ENCODE measurements around the gene FAM20C.
"Not testable (repeated sequence)": the region's sequence is repeated elsewhere in the genome, so short reads cannot be mapped to it uniquely, and the experiment has no call there.

Gene FAM20C

DNA sequence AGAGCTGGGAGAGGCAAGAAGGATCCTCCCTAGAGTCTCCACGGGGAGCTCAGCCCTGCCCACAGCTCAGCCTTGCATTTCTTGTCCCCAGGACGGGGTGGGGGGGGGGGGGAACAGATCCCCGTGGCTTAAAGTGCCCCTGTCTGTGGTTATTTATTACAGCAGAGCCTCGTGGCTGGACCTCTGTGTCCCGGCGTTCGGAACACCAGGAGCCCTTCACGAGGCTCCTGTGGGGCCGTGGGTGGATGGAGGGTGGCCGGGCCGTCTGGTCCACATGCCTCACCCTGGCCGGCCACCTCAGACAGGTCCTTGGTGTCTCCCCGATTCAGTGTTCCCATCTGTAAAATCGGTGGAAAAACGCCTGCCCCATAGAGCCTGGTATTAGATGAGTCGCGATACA lies 37.9 kb downstream of the FAM20C start:
- no peak for DNase-seq

DNA sequence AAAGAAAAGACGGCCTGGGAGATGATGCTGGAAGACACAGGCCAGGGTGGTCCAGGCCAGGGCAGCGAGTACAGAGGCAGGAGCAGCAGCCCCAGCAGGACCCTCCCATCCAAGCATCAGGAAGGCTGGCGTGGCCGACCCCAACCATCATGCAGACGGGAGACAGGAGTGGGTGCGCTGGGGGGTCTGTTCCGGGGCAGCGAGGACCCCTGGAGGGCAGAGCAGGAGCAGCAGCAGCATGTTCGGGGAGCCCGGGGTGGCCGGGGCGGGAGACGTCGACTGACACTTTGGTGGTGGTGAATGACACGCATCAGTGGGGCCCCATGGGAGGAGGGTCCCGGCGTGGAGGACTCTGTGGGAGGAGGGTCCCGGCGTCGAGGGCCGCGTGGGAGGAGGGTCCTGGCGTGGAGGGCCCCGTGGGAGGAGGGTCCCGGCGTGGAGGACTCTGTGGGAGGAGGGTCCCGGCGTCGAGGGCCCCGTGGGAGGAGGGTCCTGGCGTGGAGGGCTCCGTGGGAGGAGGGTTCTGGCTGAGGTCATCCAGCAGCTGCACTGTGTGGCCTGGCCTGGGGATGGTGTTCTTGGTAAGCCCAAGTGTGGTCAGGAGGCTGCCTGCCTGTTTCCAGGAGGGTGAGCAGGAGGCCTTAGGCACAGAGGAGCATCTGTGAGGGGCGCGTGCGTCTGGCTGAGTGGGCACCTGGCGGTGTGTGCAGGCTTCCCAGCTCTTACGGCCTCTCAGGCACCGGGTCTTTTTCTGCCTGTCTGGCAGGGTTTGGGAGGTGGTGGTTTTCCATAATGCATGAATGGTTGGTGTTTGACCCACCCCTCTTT lies 38.9 kb downstream of the FAM20C start:
- DNase-seq, result no peak

DNA sequence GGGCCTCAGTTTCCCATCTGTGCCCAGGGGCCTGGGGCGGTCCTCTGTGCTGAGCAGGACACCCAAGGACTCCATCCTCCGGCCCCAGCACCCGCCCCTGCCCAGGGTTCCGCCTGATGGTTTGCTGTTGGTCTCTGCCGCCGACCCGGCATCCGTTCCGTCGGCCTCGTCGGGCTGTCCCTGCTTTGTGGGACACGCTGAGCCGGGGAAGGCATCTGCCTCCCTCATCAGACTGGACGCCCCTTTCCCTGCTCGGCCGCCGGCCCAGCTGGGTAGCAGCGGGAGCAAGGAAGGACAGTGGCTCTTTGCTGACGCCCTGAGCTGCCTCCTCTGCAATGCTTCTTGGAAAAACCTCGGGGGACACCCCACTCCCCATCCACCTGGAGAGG lies 39.5 kb downstream of the FAM20C start:
- DNase-seq, result no peak

DNA sequence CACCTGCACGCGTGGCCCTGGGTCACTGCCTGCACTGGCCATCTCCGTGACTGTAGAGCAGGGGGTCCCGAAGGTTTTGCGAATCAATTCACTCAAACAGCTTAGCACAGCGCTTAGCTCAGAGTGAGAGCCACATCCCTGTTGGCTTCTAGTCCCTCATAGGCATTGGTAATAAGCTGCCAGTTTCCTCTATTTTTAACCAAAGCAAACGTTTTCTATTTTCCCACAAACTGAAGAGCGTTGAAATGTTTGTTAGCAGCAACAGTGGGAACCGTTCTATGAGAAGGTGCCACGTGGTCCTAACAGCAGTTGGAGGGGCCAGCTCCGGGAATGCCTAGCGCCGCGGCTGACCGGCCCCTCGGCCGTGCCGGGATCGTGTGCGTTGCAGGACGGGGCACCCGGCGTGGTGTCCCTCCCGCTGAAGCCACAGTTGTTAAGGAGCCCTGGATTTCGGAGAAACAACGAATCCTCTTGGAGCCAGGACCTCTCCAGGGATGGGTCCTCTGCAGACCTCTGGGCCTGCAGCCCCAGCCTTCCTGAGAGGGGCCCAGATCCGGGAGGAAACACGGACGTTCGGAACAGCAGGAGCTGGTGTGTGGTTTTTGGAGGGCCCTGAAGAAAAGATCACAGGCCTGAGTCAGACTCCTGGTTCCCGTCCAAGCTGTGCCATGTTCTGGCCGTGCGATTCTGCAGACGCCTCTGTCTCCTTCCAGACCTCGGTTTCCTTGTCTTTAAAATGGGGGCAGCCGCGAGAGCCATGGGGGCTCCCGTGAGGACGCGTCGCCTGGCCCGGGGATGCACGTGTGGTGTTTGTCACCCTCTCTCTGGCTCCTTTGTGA lies 40.3 kb downstream of the FAM20C start:
- DNase-seq, result no peak

DNA sequence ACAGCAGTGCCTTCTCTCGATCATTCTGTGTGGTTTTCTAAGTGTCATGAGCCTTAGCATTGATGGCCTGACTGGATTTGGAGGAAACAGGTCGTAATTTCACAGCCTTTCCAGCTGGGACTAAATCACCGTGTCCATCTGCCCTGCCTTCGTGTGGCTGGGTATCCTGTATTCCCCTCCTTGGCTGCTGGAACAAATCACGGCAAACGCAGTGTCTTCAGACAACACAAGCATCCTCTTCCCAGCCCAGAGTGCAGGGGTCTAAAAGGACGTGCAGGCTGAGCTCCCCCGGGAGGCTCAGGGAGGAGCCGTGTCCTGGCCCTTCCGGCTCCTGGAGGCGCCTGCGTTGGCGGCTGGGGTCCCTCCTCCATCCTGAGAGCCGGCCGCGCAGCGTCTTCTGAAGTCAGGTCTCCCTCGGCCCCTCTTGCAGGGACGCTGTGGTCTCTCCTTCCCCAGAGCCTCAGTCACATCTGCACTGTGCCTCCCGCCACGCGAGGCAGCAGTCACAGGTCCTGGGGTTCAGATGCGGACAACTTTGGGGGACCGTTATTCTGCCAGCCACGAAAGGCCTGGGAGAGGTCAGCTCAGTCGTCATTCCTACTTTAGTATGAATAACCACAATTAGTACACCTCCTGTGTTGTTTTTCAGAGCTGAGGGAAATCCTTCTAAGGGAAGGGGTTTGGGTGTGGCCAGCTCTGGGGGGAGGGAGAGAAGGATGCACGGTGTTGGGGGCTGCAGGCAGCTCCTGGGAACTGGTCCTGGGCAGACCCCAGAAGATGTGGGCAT lies 41.1 kb downstream of the FAM20C start:
- DNase-seq, result no peak

DNA sequence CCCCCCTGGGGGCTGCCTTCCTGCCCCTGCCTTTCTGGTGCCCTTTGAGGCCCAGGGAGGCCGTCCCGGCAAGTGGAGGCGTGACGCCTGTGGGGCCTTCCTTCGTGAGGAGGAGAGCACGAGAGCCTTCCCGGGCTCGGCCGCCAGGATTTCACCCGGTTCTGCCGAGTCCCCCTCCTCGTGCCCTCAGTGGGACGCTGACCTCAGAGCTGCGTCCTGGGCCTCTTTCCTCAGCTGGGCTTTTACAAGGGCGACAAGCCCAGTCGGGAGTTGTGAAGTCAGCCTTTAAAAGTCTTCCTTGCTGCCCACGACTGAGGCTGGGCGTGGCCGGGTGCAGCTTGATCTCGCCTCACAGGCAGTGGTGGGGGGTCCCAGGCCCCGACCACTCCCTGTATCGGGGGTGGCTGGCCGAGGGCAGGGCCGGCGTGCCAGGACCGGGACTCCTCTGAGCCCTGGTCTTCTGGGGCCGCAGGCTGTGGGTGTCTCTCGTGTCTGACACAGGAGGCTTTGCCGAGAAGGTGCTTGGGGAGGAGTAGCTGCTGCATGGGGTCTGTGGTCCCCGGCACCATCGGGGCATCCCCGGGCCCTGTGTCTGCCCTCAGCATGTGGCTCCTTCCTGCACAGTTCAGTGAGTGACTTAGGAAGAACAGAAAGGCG lies 41.8 kb downstream of the FAM20C start:
- DNase-seq, result no peak

DNA sequence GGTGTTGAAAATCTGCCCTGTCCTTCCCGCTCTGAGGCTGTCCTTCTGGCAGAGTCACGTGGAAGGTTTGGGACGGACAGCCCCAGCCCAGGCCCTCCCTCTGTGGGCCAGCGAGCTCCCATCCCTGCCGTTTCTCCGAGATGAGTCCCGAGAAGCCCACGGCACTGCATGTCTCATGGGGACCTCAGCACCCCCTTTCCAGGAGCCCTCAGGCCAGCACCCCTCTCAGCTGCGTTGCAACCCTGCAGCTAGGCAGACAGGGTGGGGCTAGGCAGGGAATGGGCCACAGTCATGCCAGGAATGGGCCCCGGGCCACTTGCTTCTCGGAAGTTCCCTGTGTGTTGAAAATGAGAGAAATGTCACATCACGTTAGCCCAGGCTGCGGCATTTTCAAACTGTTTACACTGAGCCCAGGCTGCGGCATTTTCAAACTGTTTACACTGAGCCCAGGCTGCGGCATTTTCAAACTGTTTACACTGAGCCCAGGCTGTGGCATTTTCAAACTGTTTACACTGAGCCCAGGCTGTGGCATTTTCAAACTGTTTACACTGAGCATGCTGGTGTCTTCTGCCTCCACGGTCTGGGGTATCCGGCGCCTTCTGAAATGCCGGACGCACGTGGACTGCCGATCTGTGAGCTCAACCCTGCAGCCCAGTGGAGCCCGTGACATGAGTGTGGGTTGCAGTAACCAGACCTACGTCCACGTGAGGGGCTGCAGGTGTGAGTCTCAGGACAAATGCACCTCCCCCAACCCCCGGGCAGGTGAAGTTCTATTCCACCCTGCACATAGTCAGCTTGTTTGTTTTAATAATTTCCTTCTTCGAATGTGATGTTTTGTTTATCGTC lies 42.6 kb downstream of the FAM20C start:
- no peak for DNase-seq

DNA sequence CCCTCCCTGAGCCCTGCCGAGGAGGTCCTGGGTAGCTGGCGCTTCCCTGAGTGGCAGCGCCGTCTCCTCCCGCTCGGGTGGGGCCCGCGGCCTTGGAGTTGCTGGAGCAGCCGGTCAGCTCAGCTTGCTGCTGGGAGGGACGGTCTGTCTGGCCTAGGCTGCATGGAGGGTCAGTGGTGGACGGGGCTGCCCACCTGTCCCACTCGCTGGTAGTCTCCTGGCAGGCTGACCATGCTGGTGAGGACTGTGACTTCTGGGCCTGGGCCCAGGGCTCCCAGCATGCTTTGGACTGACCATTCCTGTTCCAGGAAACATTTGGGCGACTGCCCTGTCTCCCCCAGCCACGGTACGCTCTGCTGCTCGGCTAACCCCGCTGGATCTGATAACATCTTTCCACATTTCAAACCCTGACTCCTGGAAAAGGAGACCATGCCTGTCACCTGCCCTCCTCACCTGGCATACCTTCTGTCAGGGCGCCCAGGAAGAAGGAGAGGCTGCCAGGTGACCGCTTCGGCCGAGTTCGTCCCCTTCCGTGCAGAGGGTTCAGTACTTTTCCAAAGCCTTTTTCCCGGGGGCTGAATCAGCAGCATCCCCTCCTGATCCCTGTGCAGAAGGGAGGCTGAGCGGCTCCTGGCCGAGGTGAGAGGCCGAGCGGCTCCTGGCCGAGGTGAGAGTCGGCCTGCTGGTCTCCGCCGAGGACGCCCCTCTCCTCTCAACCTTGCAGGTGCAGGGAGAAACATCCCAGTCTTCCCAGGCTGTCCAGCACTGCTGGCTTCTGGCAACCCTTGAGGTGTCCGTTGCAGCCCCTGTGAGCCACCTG lies 43.4 kb downstream of the FAM20C start:
- DNase-seq, result no peak

DNA sequence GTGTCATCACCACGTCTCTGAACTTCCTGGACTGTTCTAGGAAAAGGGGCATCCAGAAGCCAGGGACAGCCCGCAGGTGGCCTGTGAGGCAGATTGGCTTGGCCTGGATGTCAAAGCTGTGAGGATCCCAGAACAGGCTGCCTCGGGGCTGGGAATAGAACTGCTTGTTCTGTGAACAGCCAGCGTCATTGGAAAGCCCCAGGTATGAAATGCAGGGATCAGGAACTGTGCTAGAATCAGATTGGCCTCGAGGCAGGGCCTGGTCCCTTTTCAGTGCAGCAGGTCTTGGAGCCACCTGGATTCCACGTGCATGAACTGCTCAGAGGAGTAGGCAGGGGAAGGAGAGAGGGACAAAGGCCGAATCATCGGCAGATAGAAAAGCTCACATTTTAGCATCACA lies 44.6 kb downstream of the FAM20C start:
- DNase-seq, result no peak

DNA sequence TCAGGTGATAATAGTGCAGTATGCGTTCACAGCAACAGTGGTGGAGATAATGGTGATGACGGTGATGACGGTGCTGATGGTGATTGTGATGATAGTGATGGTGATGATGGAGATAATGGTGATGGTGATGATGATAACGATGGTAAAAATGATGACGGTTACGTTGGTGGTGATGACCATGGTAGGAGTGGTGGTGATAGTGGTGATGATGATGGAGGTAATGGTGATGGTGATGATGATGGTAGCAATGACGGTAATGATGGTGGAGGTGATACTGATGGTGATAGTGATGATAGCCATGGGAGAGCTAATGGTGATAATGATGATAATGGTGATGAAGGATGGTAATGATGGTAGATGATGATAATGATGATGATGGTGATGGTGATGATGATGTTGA lies 45.0 kb downstream of the FAM20C start:
- no peak for DNase-seq

DNA sequence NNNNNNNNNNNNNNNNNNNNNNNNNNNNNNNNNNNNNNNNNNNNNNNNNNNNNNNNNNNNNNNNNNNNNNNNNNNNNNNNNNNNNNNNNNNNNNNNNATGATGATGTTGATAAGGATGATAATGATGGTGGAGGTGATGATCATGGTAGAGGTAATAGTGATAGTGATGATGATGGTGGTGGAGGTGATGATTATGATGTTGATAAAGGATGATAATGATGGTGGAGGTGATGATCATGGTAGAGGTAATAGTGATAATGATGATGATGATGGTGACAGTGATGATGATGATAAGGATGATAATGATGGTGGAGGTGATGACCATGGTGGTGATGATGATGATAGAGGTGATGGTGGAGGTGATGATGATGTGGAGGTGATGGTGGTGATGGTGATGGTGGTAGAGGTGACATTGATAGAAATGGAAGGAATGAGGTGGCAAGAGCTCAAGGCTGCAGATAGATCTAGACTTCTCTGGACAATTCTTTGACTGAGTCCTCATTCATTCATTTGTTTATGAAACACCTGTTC lies 47.8 kb downstream of the FAM20C start:
- DNase-seq, result no peak

DNA sequence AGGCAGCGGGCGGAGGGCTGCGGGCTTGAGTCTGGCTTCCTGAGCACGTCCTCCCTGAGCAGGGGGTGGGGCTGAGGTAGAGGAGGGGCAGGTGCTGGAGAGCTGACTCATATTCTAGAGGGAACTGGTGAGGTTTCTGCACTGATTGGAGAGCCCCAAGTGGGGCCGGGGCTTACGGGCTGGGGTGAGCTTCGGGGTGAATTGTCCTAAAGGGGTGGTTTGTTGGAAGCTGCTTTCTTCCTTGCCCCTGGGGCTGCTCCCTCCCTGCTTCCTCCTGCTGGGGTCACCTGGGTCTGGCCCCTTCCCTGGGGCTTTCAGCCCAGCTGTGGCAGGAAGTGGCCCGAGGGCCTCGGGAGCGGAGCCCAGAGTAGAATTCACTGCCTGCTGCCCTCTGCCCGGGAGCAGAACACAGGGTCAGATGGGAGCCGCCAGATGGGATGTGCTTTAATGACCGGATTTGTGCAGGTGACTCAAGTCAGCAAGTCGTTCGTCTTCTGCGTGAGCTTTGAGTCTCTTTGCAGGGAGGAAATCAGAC lies 48.6 kb downstream of the FAM20C start:
- no peak for DNase-seq

DNA sequence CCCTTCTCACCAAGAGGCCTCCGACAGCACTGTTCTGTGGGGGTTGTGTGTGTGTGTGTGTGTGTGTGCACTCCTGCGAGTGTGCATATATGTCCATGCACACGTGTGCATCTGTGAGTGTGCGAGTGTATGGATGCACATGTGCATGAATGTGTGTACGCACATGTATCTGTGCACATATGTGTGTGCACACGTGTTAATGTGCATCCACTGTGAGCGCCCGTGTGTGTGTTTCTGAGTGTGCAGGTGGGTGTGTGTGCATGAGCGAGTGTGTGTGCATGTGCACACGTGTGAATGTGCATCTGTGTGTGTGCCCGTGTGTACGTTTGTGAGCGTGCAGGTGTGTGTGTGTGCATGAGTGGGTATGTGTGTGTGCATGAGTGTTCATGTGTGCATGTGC lies 49.1 kb downstream of the FAM20C start:
- no peak for DNase-seq

DNA sequence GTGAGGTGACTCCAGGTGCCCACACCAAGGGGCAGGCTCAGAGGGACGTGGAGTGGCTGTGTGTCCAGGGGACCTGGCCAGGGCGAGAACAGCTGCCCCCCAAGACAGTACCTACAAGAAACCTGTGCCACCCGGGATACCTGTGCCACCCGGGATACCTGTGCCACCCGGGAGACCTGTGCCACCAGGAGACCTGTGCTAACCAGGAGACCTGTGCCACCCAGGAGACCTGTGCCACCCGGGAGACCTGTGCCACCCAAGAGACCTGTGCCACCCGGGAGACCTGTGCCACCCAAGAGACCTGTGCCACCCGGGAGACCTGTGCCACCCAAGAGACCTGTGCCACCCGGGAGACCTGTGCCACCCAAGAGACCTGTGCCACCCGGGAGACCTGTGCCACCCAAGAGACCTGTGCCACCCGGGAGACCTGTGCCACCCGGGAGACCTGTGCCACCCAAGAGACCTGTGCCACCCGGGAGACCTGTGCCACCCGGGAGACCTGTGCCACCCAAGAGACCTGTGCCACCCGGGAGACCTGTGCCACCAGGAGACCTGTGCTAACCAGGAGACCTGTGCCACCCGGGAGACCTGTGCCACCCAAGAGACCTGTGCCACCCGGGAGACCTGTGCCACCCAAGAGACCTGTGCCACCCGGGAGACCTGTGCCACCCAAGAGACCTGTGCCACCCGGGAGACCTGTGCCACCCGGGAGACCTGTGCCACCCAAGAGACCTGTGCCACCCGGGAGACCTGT lies 50.6 kb downstream of the FAM20C start:
- not testable (repeated sequence) for DNase-seq

DNA sequence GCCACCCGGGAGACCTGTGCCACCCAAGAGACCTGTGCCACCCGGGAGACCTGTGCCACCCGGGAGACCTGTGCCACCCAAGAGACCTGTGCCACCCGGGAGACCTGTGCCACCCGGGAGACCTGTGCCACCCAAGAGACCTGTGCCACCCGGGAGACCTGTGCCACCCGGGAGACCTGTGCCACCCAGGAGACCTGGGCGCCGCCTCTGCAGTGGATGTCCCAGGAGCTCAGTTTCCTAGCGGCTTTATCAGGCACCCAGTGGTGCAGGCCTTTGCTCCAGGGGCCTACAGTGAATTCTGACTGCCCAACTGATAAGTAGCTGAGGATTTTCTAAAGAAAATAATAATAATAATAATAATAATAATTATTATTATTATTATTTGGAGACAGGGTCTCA lies 51.2 kb downstream of the FAM20C start:
- not testable (repeated sequence) for DNase-seq

DNA sequence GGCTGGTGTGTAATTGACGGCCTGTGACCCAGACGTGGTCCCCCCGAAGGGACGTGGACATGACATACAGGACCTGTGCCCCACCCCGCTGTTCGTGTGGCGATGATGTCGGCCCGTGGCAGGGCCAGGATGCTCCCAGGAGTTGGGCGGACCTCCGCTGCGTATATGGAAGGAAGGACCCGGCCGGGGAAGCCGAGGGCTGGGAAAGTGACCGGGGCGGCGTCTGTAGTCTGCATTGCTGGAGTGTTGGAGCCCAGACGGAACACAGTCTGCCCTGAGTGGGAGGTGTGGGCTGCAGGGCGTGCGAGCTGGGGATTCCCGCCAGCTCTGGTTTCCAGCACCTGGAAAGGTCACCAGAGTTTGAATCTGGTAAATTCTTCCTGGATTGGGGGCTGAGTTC lies 52.6 kb downstream of the FAM20C start:
- no peak for DNase-seq

DNA sequence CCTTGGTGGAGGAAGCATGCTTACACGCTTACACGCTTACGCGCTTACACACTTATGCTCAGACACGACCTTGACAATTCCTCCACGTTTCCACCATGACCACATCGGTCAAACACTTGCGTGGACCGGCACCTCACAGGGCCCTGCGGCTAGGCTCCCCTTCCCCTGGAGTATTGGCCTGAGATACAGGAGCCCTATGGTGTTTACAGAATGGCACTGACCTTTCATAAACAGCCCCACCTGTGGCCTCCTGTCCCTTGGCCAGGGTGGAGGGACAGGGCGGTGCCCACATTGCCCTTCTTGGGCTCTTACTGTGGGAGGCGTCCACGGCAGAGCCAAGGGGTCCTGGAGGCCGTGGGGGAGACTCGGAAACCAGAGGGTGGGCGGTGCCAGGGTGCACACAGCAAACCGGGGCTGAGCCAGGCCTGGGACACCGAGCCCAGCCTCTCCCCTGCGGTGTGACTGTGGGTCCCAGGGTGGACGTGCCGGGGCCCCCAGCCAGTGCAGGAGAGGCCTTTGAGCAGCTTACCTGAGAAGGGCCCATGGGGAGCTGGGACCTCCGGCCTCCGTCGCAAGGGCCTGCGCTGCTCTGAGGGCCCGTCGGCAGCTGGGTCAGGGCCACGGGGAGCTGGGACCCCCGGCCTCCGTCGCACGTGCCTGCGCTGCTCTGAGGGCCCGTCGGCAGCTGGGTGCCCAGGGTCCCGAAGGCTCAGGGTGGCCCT lies 53.4 kb downstream of the FAM20C start:
- no peak for DNase-seq

DNA sequence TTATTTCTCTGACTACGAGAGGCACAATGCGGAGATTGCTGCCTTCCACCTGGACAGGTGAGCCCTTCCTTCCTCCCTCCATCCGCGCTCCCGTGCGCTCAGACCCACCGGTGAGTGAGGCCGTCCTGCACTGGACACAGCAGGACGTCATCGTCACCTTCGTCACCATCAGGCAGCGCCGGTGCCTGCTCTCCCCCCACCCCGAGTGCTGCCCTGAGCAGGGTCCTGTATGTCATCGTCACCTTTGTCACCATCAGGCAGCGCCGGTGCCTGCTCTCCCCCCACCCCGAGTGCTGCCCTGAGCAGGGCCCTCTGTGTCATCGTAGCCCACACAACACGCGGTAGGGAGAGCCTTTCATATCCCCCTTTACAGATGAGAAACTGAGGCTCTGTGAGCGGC lies 54.1 kb downstream of the FAM20C start:
- no peak for DNase-seq

DNA sequence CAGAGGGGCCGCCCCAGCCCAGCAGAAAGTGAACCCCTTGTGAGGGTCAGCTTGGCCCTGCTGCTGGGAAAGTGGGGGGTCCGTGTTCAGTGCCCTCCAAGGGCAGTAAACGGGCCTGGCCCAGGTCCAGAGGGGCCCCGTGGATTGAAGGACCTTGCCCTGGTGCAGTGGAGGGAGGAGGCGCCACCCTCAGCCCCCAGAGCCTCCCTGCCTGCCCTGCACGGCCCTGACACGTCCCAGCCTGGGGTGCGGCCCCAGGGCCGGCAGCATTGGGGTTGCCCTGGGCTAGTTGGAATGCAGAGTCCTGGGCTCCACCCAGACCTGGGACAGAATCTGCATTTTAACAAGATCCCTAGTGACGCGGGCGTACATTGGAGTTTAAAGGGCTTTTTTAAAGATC lies 54.8 kb downstream of the FAM20C start:
- DNase-seq, result no peak

Measured in stimulated activated CD4-positive, alpha-beta T cell treated with anti-CD3 and anti-CD28 coated beads, Interleukin-4, amount 100 ng/mL, for 4 hours (primary cell).